NK-92 treated with Interleukin-12 subunit alpha and Interleukin-12 subunit beta, amount 100 ng/mL, for 24 hours (cell line): ENCODE measurements around the gene SLC25A41.
A peak's percentile ranks its signal among the peaks of the same experiment; 100 is the strongest.
"Not testable (repeated sequence)": the region's sequence is repeated elsewhere in the genome, so short reads cannot be mapped to it uniquely, and the experiment has no call there.

Source experiments
- DNase-seq: peaks from one replicate; lab custom pipeline; 2025; lab: John Stamatoyannopoulos, UW

The SLC25A41 gene

GRCh38 chr19:6412061-6412446, 21.5 kb downstream of the SLC25A41 start:
- DNase-seq: no peak

- no peak for DNase-seq
Measured at GRCh38 chr19:6409346-6409745, 24.2 kb downstream of the SLC25A41 start.

- no peak for DNase-seq
Measured at GRCh38 chr19:6406401-6406800, 27.2 kb downstream of the SLC25A41 start.

GRCh38 chr19:6402837-6403608, 30.5 kb downstream of the SLC25A41 start:
- DNase-seq: no peak

- DNase-seq: no peak
Measured at GRCh38 chr19:6402058-6402457, 31.5 kb downstream of the SLC25A41 start.

- DNase-seq: not testable (repeated sequence)
Measured at GRCh38 chr19:6400062-6400944, 33.3 kb downstream of the SLC25A41 start.

GRCh38 chr19:6396305-6396704, 37.3 kb downstream of the SLC25A41 start:
- no peak for DNase-seq

- DNase-seq: no peak
Measured at GRCh38 chr19:6394831-6395230, 38.7 kb downstream of the SLC25A41 start.

GRCh38 chr19:6393983-6394412, 39.6 kb downstream of the SLC25A41 start:
- no peak for DNase-seq

- peak; percentile 96 for DNase-seq
Measured at GRCh38 chr19:6393074-6393982, 40.2 kb downstream of the SLC25A41 start, which contains the start of gene GTF2F1. TSS of gene GTF2F1 (minus strand) at chr19:6393164. CDS start at chr19:6392995, 169 bp downstream.

- no peak for DNase-seq
Measured at GRCh38 chr19:6392221-6393073, 41.1 kb downstream of the SLC25A41 start.

GRCh38 chr19:6387372-6387771, 46.2 kb downstream of the SLC25A41 start:
- no peak for DNase-seq

GRCh38 chr19:6384381-6384780, 49.2 kb downstream of the SLC25A41 start:
- no peak for DNase-seq

- no peak for DNase-seq
Measured at GRCh38 chr19:6383188-6383587, 50.4 kb downstream of the SLC25A41 start.

- DNase-seq: no peak
Measured at GRCh38 chr19:6381030-6381750, 52.4 kb downstream of the SLC25A41 start.

GRCh38 chr19:6379744-6380143, 53.8 kb downstream of the SLC25A41 start:
- DNase-seq: no peak

GRCh38 chr19:6378486-6378885, 55.1 kb downstream of the SLC25A41 start:
- DNase-seq: no peak

- DNase-seq: no peak
Measured at GRCh38 chr19:6378041-6378440, 55.5 kb downstream of the SLC25A41 start.

GRCh38 chr19:6376512-6377190, 56.9 kb downstream of the SLC25A41 start:
- no peak for DNase-seq
